ENCODE measurements around the gene ZFP92. TPM values are rescaled to one million over a fixed set of nuclear protein-coding genes. Genes with fewer than 3 reads are reported as not detected.

The ZFP92 gene
- total and polyA plus RNA-seq, 2 donors (not counting 3 experiments of a cell fraction or from before 2014, with no cell fraction given) = 0.36 to 1.2 TPM

GRCh38 chrX:153434801-153435200, 23.5 kb downstream of the ZFP92 start:
- POLR2A ChIA-PET = no interaction called here
- H3K9me1 ChIP-seq (replicated peaks; ENCODE audit: control insufficient read depth, extremely low read depth, insufficient read depth, low read length) = no peaks in the 10 kb centered on the region
- no TSS peak for BruUV-seq (replicated peaks)
- no peak overlapping the region for H3K4me3 ChIP-seq (replicated peaks in 1 of 3; ENCODE audit: insufficient read depth in 1 of 3, low read depth in 1 of 3, low read length in 3 of 3)
- no peak for FAIRE-seq
- TF ChIP-seq MYC (IDR thresholded peaks at IDR 0.05; ENCODE audit: low read depth, low read length) (no peak), POLR2A (IDR thresholded peaks at IDR 0.05; ENCODE audit: low read depth, low read length) (no peak), MAX (IDR thresholded peaks at IDR 0.05; ENCODE audit: insufficient read depth, insufficient read length) (no peak), GATA2 (IDR thresholded peaks at IDR 0.05; ENCODE audit: insufficient read depth, insufficient read length, low read depth, low read length) (no peak), FOS (IDR thresholded peaks at IDR 0.05; ENCODE audit: borderline replicate concordance, insufficient read depth, low read length) (no peak), CTCF (IDR thresholded peaks at IDR 0.05; ENCODE audit: extremely low read depth in 1 of 2, insufficient read depth in 1 of 2, low read depth in 1 of 2, low read length in 2 of 2) (no peak), EZH2 (IDR thresholded peaks at IDR 0.05; ENCODE audit: borderline replicate concordance, low read depth, low read length, severe bottlenecking) (no peak), JUN (IDR thresholded peaks at IDR 0.05; ENCODE audit: borderline replicate concordance, insufficient read depth, insufficient read length, low read depth) (no peak), POLR2AphosphoS5 (IDR thresholded peaks at IDR 0.05; ENCODE audit: insufficient read depth, low read depth, low read length) (no peak)
- no peaks in the 10 kb centered on the region for H3K36me3 ChIP-seq (ENCODE audit: control insufficient read depth in 2 of 2, extremely low read depth in 1 of 2, insufficient read depth in 2 of 2, low read length in 2 of 2)
- H3K9ac ChIP-seq (replicated peaks; ENCODE audit: extremely low read depth, insufficient read depth, low read length) = no peak overlapping the region
- dilution Hi-C loops (cut with MboI; ENCODE audit: extremely low pct_ligation_motif_present, low sequenced_read_pairs) (no loop called here), intact Hi-C loops (cut with micrococcal nuclease) (loop anchor here (10.0 kb wide), 1 partner anchor 400 kb away; no protein-coding TSS in a partner anchor)
- H4K20me1 ChIP-seq (replicated peaks; ENCODE audit: control insufficient read depth, extremely low read depth, insufficient read depth, low read length) = no peaks in the 10 kb centered on the region
- no peaks in the 10 kb centered on the region for H3K9me3 ChIP-seq (replicated peaks; ENCODE audit: control insufficient read depth, insufficient read depth, low read length)
- no peaks in the 10 kb centered on the region for H3K4me1 ChIP-seq (ENCODE audit: control insufficient read depth, extremely low read depth, insufficient read depth, low read length)
- no peaks in the 10 kb centered on the region for H3K27me3 ChIP-seq (ENCODE audit: control insufficient read depth in 2 of 2, insufficient read depth in 2 of 2, low read length in 2 of 2)
- H3K4me2 ChIP-seq (ENCODE audit: insufficient read depth, low read length) = no peak overlapping the region
- CTCF ChIA-PET = no interaction called here
- H2AFZ ChIP-seq (ENCODE audit: low read depth, low read length) = no peak overlapping the region
- H3K27ac ChIP-seq (ENCODE audit: insufficient read depth, low read depth, low read length) = no peak overlapping the region
- DNase-seq (ENCODE audit: low read depth, low spot score) = no peak
- H3K79me2 ChIP-seq (ENCODE audit: control insufficient read depth, insufficient read depth, low read length) = no peaks in the 10 kb centered on the region

Measured in endothelial cell of umbilical vein (primary cell).